Gastroesophageal sphincter (tissue), 4 donors: ENCODE results near the gene B3GNT5. TPM values are rescaled to one million over a fixed set of nuclear protein-coding genes. Genes with fewer than 3 reads are reported as not detected.
A peak's percentile ranks its signal among the peaks of the same experiment; 100 is the strongest.

Experiments used
- ATAC-seq: fragments of 150-250 bp; one replicate; pipeline ENCODE4 v1.9.1; 2016; ENCODE audit warnings: mild to moderate bottlenecking, moderate library complexity
- H3K27ac ChIP-seq, 4 donors: fragments of 200-600 bp; sonication (generic) in 3 of 4; 1 replicate in 3 of 4; 2 replicates in 1 of 4; pipeline ENCODE4 v1.5.1; 2016 to 2019
- H3K27me3 ChIP-seq: fragments of 200-600 bp; sonication (generic); one replicate; pipeline ENCODE4 v1.5.1; 2019
- H3K36me3 ChIP-seq, 2 donors: fragments of 200-600 bp; sonication (generic); one replicate each; pipeline ENCODE4 v1.5.1; 2019; ENCODE audit warnings: control low read depth in 1 of 2
- H3K4me1 ChIP-seq, 3 donors: fragments of 200-600 bp; sonication (generic); 1 replicate in 2 of 3; 2 replicates in 1 of 3; pipeline ENCODE4 v1.5.1; 2016 to 2019; ENCODE audit warnings: control low read depth in 2 of 3
- H3K4me3 ChIP-seq, 2 donors: fragments of 200-600 bp; sonication (generic); one replicate each; pipeline ENCODE4 v1.5.1; 2019; ENCODE audit warnings: mild to moderate bottlenecking in 1 of 2, moderate library complexity in 1 of 2
- H3K9me3 ChIP-seq, 3 donors: fragments of 200-600 bp; sonication (generic); one replicate each; pipeline ENCODE4 v1.5.1; 2017 to 2019; ENCODE audit warnings: control low read depth in 2 of 3
- CTCF ChIP-seq, 4 experiments: fragments of 200-600 bp in 2 of 4; fragments of 450-650 bp in 2 of 4; sonication (generic) in 1 of 4; IDR thresholded peaks; one replicate each; pipeline ENCODE4 v1.5.1; 2017 to 2019; ENCODE audit warnings: antibody characterized with exemption in 4 of 4, mild to moderate bottlenecking in 2 of 4, moderate library complexity in 2 of 4
- EP300 ChIP-seq: sonication (generic); formaldehyde crosslinking; IDR thresholded peaks from one replicate; pipeline ENCODE4 v1.6.1; 2017; ENCODE audit warnings: antibody characterized with exemption, mild to moderate bottlenecking
- POLR2A ChIP-seq, 2 donors: fragments of 450-650 bp; IDR thresholded peaks; one replicate each; pipeline ENCODE4 v1.6.1; 2017; ENCODE audit warnings: antibody characterized with exemption in 2 of 2, mild to moderate bottlenecking in 2 of 2, moderate library complexity in 1 of 2
- POLR2AphosphoS5 ChIP-seq: sonication (generic); formaldehyde crosslinking; IDR thresholded peaks from one replicate; pipeline ENCODE4 v1.6.1; 2017; ENCODE audit warnings: antibody characterized with exemption
- WGBS, 2 donors: methylation state at CpG; one replicate each; pipeline ENCODE4 v1.1.5; 2018; ENCODE audit warnings: low coverage in 1 of 2; 5-methylcytosine and 5-hydroxymethylcytosine counted together
- total RNA-seq, 4 donors: library from RNA; depleted of rRNA; stranded (reverse); fragments of >200 nt; gene quantifications; one replicate each; pipeline ENCODE4 v1.1.0, GENCODE V29; 2016

The B3GNT5 gene
- total RNA-seq, 4 donors from 2014 or later = 5.0 to 9.2 (median 6.1) TPM

GRCh38 chr3:183287301-183287971 is 34.4 kb downstream of the B3GNT5 start:
- peaks cover 5 to 19% (median 7%) of the 10 kb centered on the region in 3 donors for H3K4me1 ChIP-seq
- no peaks in the 10 kb centered on the region for H3K9me3 ChIP-seq
- H3K4me3 ChIP-seq = no peak overlapping the region
- WGBS, 2 donors = 47 to 96% methylated on average over 4 to 9 of the region's 9 CpGs
- H3K27ac ChIP-seq = peak overlapping the region in 3 of 4 donors; percentile 20 to 67 (median 63)
- ATAC-seq = peak; percentile 79
- H3K36me3 ChIP-seq = no peaks in the 10 kb centered on the region
- no peak for TF ChIP-seq CTCF (IDR thresholded peaks at IDR 0.05)
- peak; percentile 68 for TF ChIP-seq POLR2AphosphoS5
- no peak for TF ChIP-seq EP300
- no peak for TF ChIP-seq POLR2A (IDR thresholded peaks at IDR 0.05)
- no peaks in the 10 kb centered on the region for H3K27me3 ChIP-seq

- Histone ChIP-seq H3K4me1 (peaks cover 5 to 19% (median 7%) of the 10 kb centered on the region in 3 donors), H3K36me3 (no peaks in the 10 kb centered on the region), H3K4me3 (no peak overlapping the region), H3K9me3 (no peaks in the 10 kb centered on the region), H3K27ac (no peak overlapping the region), H3K27me3 (no peaks in the 10 kb centered on the region)
- ATAC-seq = no peak
- no peak for TF ChIP-seq POLR2A (IDR thresholded peaks at IDR 0.05)
- no peak for TF ChIP-seq CTCF (IDR thresholded peaks at IDR 0.05)
- no peak for TF ChIP-seq EP300
- TF ChIP-seq POLR2AphosphoS5 = no peak
- WGBS, 2 donors = 100% methylated on average over 1 of the region's 2 CpGs
These were observed 35.1 kb downstream of the B3GNT5 start for GRCh38 chr3:183288117-183288516.

GRCh38 chr3:183290216-183290615 is 37.2 kb downstream of the B3GNT5 start:
- ATAC-seq = no peak
- Histone ChIP-seq H3K27ac (no peak overlapping the region), H3K9me3 (no peaks in the 10 kb centered on the region), H3K27me3 (no peaks in the 10 kb centered on the region), H3K4me1 (peaks cover 3 to 12% (median 4%) of the 10 kb centered on the region in 3 donors), H3K36me3 (no peaks in the 10 kb centered on the region), H3K4me3 (no peak overlapping the region)
- TF ChIP-seq CTCF (IDR thresholded peaks at IDR 0.05) = no peak
- 93% methylated on average over 2 of the region's 2 CpGs; no CpG with 5 or more reads in 1 of the 2 donors for WGBS, 2 donors

GRCh38 chr3:183291497-183292031 is 38.5 kb downstream of the B3GNT5 start:
- Histone ChIP-seq H3K9me3 (no peaks in the 10 kb centered on the region), H3K4me1 (peaks cover 0 to 4% (median 0%) of the 10 kb centered on the region in 3 donors), H3K27ac (no peak overlapping the region), H3K36me3 (no peaks in the 10 kb centered on the region), H3K27me3 (no peaks in the 10 kb centered on the region), H3K4me3 (no peak overlapping the region)
- ATAC-seq = no peak
- TF ChIP-seq POLR2AphosphoS5 (no peak), POLR2A (IDR thresholded peaks at IDR 0.05) (no peak), CTCF (IDR thresholded peaks at IDR 0.05) (no peak), EP300 (no peak)
- WGBS, 2 donors = 33 to 51% methylated on average over 4 of the region's 4 CpGs

GRCh38 chr3:183293966-183294365 is 40.9 kb downstream of the B3GNT5 start:
- Histone ChIP-seq H3K27ac (no peak overlapping the region), H3K9me3 (no peaks in the 10 kb centered on the region), H3K27me3 (no peaks in the 10 kb centered on the region), H3K36me3 (no peaks in the 10 kb centered on the region), H3K4me1 (peaks cover 0 to 4% (median 0%) of the 10 kb centered on the region in 3 donors), H3K4me3 (no peak overlapping the region)
- 80 to 91% methylated on average over 2 of the region's 2 CpGs for WGBS, 2 donors
- ATAC-seq = no peak
- TF ChIP-seq POLR2AphosphoS5 = no peak
- TF ChIP-seq POLR2A (IDR thresholded peaks at IDR 0.05) = no peak
- TF ChIP-seq EP300 = no peak
- TF ChIP-seq CTCF (IDR thresholded peaks at IDR 0.05) = no peak
